ENCODE measurements around the gene EIF5AL1. TPM values are rescaled to one million over a fixed set of nuclear protein-coding genes. Genes with fewer than 3 reads are reported as not detected.

EIF5AL1 gene
- polyA plus RNA-seq, 1 donor from 2014 or later = 0.21 TPM

DNA sequence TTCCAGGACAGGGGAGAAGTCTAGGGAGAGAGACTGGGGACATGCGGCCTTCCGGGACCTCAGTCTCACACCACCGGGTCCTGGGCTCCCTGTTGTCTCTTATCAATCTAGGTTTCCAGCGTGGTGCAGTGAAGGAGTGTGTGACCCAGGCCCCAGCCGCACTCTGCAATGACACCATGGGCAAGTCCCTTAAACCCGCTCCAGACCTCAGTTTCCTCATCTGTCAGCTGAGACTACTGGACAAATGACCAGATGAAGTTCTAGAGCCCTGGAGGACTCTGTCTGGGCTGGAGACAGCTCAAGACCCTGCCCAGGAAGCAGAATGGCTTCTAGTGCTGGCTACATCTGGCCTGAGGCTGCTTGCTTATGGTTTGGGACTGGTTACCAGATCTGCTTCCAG is 20.1 kb upstream of the EIF5AL1 start:
- H4K20me1 ChIP-seq (ENCODE audit: insufficient read depth) = no peaks in the 10 kb centered on the region
- H3K27ac ChIP-seq (ENCODE audit: low read length) = no peak overlapping the region
- TF ChIP-seq EZH2 (IDR thresholded peaks at IDR 0.05; ENCODE audit: borderline replicate concordance, insufficient read depth, low read length, poor library complexity, severe bottlenecking) (no peak), RAD21 (conservative IDR thresholded peaks at IDR 0.05) (no peak), EP300 (conservative IDR thresholded peaks at IDR 0.05; ENCODE audit: poor library complexity, severe bottlenecking) (no peak)
- no peaks in the 10 kb centered on the region for H3K27me3 ChIP-seq (ENCODE audit: insufficient read depth, low read depth, low read length)
- no peak overlapping the region for H3K9ac ChIP-seq (ENCODE audit: low read length)
- H3F3A ChIP-seq (ENCODE audit: insufficient read depth, low read length, poor library complexity, severe bottlenecking) = no peaks in the 10 kb centered on the region
- H3K9me2 ChIP-seq (ENCODE audit: insufficient read depth, low read length) = no peaks in the 10 kb centered on the region
- H3K4me3 ChIP-seq (ENCODE audit: low read length) = no peak overlapping the region
- no peak overlapping the region for H3K4me2 ChIP-seq (ENCODE audit: low read length)
- no peaks in the 10 kb centered on the region for H3K36me3 ChIP-seq (ENCODE audit: insufficient read depth, low read length)
- no peak overlapping the region for H2AFZ ChIP-seq (ENCODE audit: low read depth, low read length)
- H3K79me2 ChIP-seq (replicated peaks; ENCODE audit: insufficient read depth, low read length) = no peaks in the 10 kb centered on the region
- no peaks in the 10 kb centered on the region for H3K9me3 ChIP-seq (ENCODE audit: low read length)

GRCh38 chr10:79492839-79493238 is 19.5 kb upstream of the EIF5AL1 start:
- no peak overlapping the region for H3K4me3 ChIP-seq (ENCODE audit: low read length)
- TF ChIP-seq TAF1 (IDR thresholded peaks at IDR 0.05; ENCODE audit: low read depth) = no peak
- no peak for TF ChIP-seq SMC3 (conservative IDR thresholded peaks at IDR 0.05; ENCODE audit: poor library complexity)
- TF ChIP-seq EP300 (conservative IDR thresholded peaks at IDR 0.05; ENCODE audit: poor library complexity, severe bottlenecking) = no peak
- no peak for TF ChIP-seq CTCF (IDR thresholded peaks at IDR 0.05; ENCODE audit: poor library complexity, severe bottlenecking)
- TF ChIP-seq EZH2 (IDR thresholded peaks at IDR 0.05; ENCODE audit: borderline replicate concordance, insufficient read depth, low read length, poor library complexity, severe bottlenecking) = no peak
- TF ChIP-seq, protein P1, sequence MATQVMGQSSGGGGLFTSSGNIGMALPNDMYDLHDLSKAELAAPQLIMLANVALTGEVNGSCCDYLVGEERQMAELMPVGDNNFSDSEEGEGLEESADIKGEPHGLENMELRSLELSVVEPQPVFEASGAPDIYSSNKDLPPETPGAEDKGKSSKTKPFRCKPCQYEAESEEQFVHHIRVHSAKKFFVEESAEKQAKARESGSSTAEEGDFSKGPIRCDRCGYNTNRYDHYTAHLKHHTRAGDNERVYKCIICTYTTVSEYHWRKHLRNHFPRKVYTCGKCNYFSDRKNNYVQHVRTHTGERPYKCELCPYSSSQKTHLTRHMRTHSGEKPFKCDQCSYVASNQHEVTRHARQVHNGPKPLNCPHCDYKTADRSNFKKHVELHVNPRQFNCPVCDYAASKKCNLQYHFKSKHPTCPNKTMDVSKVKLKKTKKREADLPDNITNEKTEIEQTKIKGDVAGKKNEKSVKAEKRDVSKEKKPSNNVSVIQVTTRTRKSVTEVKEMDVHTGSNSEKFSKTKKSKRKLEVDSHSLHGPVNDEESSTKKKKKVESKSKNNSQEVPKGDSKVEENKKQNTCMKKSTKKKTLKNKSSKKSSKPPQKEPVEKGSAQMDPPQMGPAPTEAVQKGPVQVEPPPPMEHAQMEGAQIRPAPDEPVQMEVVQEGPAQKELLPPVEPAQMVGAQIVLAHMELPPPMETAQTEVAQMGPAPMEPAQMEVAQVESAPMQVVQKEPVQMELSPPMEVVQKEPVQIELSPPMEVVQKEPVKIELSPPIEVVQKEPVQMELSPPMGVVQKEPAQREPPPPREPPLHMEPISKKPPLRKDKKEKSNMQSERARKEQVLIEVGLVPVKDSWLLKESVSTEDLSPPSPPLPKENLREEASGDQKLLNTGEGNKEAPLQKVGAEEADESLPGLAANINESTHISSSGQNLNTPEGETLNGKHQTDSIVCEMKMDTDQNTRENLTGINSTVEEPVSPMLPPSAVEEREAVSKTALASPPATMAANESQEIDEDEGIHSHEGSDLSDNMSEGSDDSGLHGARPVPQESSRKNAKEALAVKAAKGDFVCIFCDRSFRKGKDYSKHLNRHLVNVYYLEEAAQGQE (IDR thresholded peaks at IDR 0.05; ENCODE audit: borderline replicate concordance) = no peak
- TF ChIP-seq RAD21 (conservative IDR thresholded peaks at IDR 0.05) = no peak
- TF ChIP-seq POLR2AphosphoS5 (IDR thresholded peaks at IDR 0.05) = no peak
- no peak for TF ChIP-seq MXI1 (conservative IDR thresholded peaks at IDR 0.05; ENCODE audit: poor library complexity, severe bottlenecking)
- H3K79me2 ChIP-seq (replicated peaks; ENCODE audit: insufficient read depth, low read length) = no peaks in the 10 kb centered on the region
- H3F3A ChIP-seq (ENCODE audit: insufficient read depth, low read length, poor library complexity, severe bottlenecking) = no peaks in the 10 kb centered on the region
- no peak overlapping the region for H3K27ac ChIP-seq (ENCODE audit: low read length)
- no peaks in the 10 kb centered on the region for H3K9me3 ChIP-seq (ENCODE audit: low read length)
- no peak overlapping the region for H2AFZ ChIP-seq (ENCODE audit: low read depth, low read length)
- H3K9ac ChIP-seq (ENCODE audit: low read length) = no peak overlapping the region
- H3K4me2 ChIP-seq (ENCODE audit: low read length) = no peak overlapping the region
- H3K9me2 ChIP-seq (ENCODE audit: insufficient read depth, low read length) = no peaks in the 10 kb centered on the region
- no peaks in the 10 kb centered on the region for H3K36me3 ChIP-seq (ENCODE audit: insufficient read depth, low read length)
- H4K20me1 ChIP-seq (ENCODE audit: insufficient read depth) = no peaks in the 10 kb centered on the region
- no peaks in the 10 kb centered on the region for H3K27me3 ChIP-seq (ENCODE audit: insufficient read depth, low read depth, low read length)

GRCh38 chr10:79493806-79494205 is 18.5 kb upstream of the EIF5AL1 start:
- no peaks in the 10 kb centered on the region for H3K36me3 ChIP-seq (ENCODE audit: insufficient read depth, low read length)
- no peak overlapping the region for H3K9ac ChIP-seq (ENCODE audit: low read length)
- no peaks in the 10 kb centered on the region for H3K9me3 ChIP-seq (ENCODE audit: low read length)
- H2AFZ ChIP-seq (ENCODE audit: low read depth, low read length) = no peak overlapping the region
- no peaks in the 10 kb centered on the region for H3F3A ChIP-seq (ENCODE audit: insufficient read depth, low read length, poor library complexity, severe bottlenecking)
- no peak for TF ChIP-seq CTCF (IDR thresholded peaks at IDR 0.05; ENCODE audit: poor library complexity, severe bottlenecking)
- TF ChIP-seq POLR2AphosphoS5 (IDR thresholded peaks at IDR 0.05) = no peak
- no peak for TF ChIP-seq RAD21 (conservative IDR thresholded peaks at IDR 0.05)
- TF ChIP-seq MXI1 (conservative IDR thresholded peaks at IDR 0.05; ENCODE audit: poor library complexity, severe bottlenecking) = no peak
- TF ChIP-seq, protein P1 (IDR thresholded peaks at IDR 0.05; ENCODE audit: borderline replicate concordance) = no peak
- no peak for TF ChIP-seq TAF1 (IDR thresholded peaks at IDR 0.05; ENCODE audit: low read depth)
- no peak for TF ChIP-seq SMC3 (conservative IDR thresholded peaks at IDR 0.05; ENCODE audit: poor library complexity)
- no peak for TF ChIP-seq EP300 (conservative IDR thresholded peaks at IDR 0.05; ENCODE audit: poor library complexity, severe bottlenecking)
- TF ChIP-seq EZH2 (IDR thresholded peaks at IDR 0.05; ENCODE audit: borderline replicate concordance, insufficient read depth, low read length, poor library complexity, severe bottlenecking) = no peak
- H3K4me2 ChIP-seq (ENCODE audit: low read length) = no peak overlapping the region
- no peaks in the 10 kb centered on the region for H3K27me3 ChIP-seq (ENCODE audit: insufficient read depth, low read depth, low read length)
- no peaks in the 10 kb centered on the region for H3K79me2 ChIP-seq (replicated peaks; ENCODE audit: insufficient read depth, low read length)
- H3K27ac ChIP-seq (ENCODE audit: low read length) = no peak overlapping the region
- H3K9me2 ChIP-seq (ENCODE audit: insufficient read depth, low read length) = no peaks in the 10 kb centered on the region
- H3K4me3 ChIP-seq (ENCODE audit: low read length) = no peak overlapping the region
- H4K20me1 ChIP-seq (ENCODE audit: insufficient read depth) = no peaks in the 10 kb centered on the region

Data from neural cell (in vitro differentiated cells).